ENCODE data around the gene PPP1R36.

GRCh38 chr14:64612971-64613666 is 63.4 kb downstream of the PPP1R36 start:
- no peak for TF ChIP-seq ARNT2 (CRISPR knock-in tag; IDR thresholded peaks at IDR 0.05; ENCODE audit: low read depth)
- TF ChIP-seq ZNF337 (CRISPR knock-in tag; IDR thresholded peaks at IDR 0.05; ENCODE audit: borderline replicate concordance, low read depth): no peak
- TF ChIP-seq ZNF800 (CRISPR knock-in tag; IDR thresholded peaks at IDR 0.05): no peak
- TF ChIP-seq ZC3H4 (CRISPR knock-in tag; IDR thresholded peaks at IDR 0.05; ENCODE audit: borderline replicate concordance): no peak

Measured in HepG2 (cell line).